ENCODE results near the gene CDK6.

Gene CDK6

DNA sequence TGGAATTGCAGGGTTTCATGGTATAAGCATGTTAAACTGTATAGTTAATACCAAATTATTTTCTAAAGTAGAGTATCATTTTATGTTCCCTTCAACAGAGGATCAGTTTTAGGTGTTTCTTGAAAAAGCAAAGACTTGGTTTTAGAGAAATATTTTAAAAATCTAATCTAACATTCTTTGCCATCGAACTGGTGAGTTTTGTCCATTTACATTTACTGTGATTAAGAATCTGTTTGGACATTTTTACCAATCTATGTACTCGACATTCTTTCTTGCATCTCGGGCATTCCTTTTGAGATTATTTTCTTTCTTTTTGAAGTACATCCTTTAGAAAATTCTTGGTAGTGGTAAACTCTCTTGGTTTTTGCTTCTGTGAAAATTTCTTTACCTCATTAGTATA lies 131.5 kb downstream of the CDK6 start:
- CTCF ChIA-PET = interaction anchor here (1.9 kb wide), 1 partner anchor 13 kb away, joined by 6 read pairs; no protein-coding TSS in a partner anchor
- POLR2A ChIA-PET = no interaction called here
- TF ChIP-seq, protein P1, sequence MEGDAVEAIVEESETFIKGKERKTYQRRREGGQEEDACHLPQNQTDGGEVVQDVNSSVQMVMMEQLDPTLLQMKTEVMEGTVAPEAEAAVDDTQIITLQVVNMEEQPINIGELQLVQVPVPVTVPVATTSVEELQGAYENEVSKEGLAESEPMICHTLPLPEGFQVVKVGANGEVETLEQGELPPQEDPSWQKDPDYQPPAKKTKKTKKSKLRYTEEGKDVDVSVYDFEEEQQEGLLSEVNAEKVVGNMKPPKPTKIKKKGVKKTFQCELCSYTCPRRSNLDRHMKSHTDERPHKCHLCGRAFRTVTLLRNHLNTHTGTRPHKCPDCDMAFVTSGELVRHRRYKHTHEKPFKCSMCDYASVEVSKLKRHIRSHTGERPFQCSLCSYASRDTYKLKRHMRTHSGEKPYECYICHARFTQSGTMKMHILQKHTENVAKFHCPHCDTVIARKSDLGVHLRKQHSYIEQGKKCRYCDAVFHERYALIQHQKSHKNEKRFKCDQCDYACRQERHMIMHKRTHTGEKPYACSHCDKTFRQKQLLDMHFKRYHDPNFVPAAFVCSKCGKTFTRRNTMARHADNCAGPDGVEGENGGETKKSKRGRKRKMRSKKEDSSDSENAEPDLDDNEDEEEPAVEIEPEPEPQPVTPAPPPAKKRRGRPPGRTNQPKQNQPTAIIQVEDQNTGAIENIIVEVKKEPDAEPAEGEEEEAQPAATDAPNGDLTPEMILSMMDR (IDR thresholded peaks at IDR 0.05; ENCODE audit: control extremely low read depth, extremely low read depth, low read depth, missing control alignments) = no peak

DNA sequence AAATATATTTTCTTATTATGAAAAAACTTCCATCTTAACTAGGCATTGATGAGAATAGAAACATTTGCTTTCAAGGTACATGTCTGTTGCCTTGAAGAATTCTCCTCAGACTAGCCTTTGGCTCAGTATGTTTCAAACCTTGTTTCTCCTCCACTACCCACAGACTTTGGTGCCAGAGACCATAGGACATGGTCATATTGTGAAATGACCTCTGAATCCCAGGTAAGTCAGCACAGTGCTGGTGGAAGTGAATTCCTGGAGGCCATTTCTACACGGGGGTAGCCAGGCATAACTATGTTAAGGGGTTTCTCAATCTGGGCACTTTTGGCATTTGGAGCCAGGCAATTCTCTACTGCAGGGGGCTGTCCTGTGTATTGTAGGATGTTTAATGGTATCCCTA lies 133.8 kb downstream of the CDK6 start:
- ChIA-PET POLR2A (no interaction called here), CTCF (interaction anchor here (0.8 to 1.4 kb wide), 4 partner anchors 9 to 32 kb away, joined by 3 to 6 read pairs (median 3); no protein-coding TSS in a partner anchor)
- TF ChIP-seq, protein P1 (IDR thresholded peaks at IDR 0.05; ENCODE audit: control extremely low read depth, extremely low read depth, low read depth, missing control alignments) = no peak
- DNase-seq (ENCODE audit: extremely low spot score) = no peak

More for the DNA sequence above, 131.5 kb downstream of the CDK6 start:
- no peak for DNase-seq (ENCODE audit: extremely low spot score)

DNA sequence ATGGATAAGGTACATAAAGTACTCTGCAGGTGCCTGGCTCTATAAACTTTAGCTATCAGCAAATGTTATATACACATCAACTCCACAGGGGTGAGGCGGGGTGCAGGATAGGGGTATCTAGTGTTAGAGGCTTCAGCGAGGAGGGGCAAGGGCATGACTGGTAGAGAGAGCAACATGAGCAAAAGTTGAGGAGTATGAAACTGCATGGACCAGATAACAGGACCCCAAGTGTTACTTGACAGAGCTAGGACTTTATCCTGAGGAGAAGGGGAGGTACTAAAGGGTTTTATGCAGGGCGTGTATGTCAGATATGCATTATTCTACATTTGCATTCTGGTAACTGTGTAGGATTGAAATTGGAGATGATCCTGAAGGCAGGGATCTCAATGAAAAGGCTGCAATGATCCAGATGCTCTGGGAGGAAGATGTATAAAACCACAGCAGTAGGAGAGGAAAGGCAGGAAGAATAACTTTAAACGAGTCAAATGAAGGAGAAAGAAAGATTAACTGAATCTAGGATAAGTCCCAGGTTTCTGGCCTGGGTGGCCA lies 136.3 kb downstream of the CDK6 start:
- ChIA-PET CTCF (interaction anchor here (1.1 to 3.5 kb wide), 5 partner anchors 9 to 133 kb away, joined by 4 to 20 read pairs (median 5); no protein-coding TSS in a partner anchor), POLR2A (no interaction called here)
- no peak for DNase-seq (ENCODE audit: extremely low spot score)
- TF ChIP-seq, protein P1 (IDR thresholded peaks at IDR 0.05; ENCODE audit: control extremely low read depth, extremely low read depth, low read depth, missing control alignments) = no peak

- ChIA-PET POLR2A (no interaction called here), CTCF (interaction anchor here (1.0 to 3.5 kb wide), 8 partner anchors 9 to 133 kb away, joined by 3 to 20 read pairs (median 5); no protein-coding TSS in a partner anchor)
- DNase-seq (ENCODE audit: extremely low spot score) = no peak
Measured at GRCh38 chr7:92699560-92699959, 136.8 kb downstream of the CDK6 start.

GRCh38 chr7:92698237-92698841 lies 138.0 kb downstream of the CDK6 start:
- POLR2A ChIA-PET = no interaction called here
- TF ChIP-seq, protein P1 (IDR thresholded peaks at IDR 0.05; ENCODE audit: control extremely low read depth, extremely low read depth, low read depth, missing control alignments) = no peak
- CTCF ChIA-PET = interaction anchor here (0.8 to 3.5 kb wide), 9 partner anchors 8 to 134 kb away, joined by 3 to 20 read pairs (median 5); no protein-coding TSS in a partner anchor
- no peak for DNase-seq (ENCODE audit: extremely low spot score)

More at GRCh38 chr7:92699560-92699959, 136.8 kb downstream of the CDK6 start:
- TF ChIP-seq, protein P1 (IDR thresholded peaks at IDR 0.05; ENCODE audit: control extremely low read depth, extremely low read depth, low read depth, missing control alignments) = no peak

DNA sequence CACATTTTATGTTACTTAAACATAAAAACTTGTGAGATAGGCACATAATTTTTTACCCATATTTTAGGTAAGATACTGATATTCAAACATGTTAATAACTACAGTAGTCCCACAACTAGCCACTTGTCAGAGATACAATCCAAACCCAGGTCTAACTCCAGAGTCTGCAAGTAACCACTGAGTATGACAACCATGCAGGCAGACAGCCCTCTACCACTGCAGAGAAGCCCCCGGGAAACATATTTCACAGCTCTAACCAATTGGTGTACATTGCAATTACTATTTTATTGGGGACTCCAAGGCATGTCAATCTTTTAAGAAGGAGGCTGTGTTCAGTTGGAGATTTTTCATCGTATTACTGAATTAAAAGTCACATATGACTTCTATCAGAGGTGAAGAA lies 139.0 kb downstream of the CDK6 start:
- DNase-seq (ENCODE audit: extremely low spot score) = no peak
- ChIA-PET POLR2A (no interaction called here), CTCF (interaction anchor here (1.0 to 3.5 kb wide), 4 partner anchors 8 to 236 kb away, joined by 3 to 20 read pairs (median 5); no protein-coding TSS in a partner anchor)
- TF ChIP-seq, protein P1 (IDR thresholded peaks at IDR 0.05; ENCODE audit: control extremely low read depth, extremely low read depth, low read depth, missing control alignments) = no peak

All from GM10248 (cell line).